SH-SY5Y (cell line): ENCODE data around the gene PDGFRA.

Experiments
- GATA2 ChIP-seq: IDR thresholded peaks from 2 replicates; pipeline ENCODE4 v1.6.1; 2011; ENCODE audit warnings: mild to moderate bottlenecking, low read depth, low read length
- GATA3 ChIP-seq: IDR thresholded peaks from 2 replicates; pipeline ENCODE4 v1.6.1; 2011; ENCODE audit warnings: low read depth, mild to moderate bottlenecking, low read length, moderate library complexity

DNA sequence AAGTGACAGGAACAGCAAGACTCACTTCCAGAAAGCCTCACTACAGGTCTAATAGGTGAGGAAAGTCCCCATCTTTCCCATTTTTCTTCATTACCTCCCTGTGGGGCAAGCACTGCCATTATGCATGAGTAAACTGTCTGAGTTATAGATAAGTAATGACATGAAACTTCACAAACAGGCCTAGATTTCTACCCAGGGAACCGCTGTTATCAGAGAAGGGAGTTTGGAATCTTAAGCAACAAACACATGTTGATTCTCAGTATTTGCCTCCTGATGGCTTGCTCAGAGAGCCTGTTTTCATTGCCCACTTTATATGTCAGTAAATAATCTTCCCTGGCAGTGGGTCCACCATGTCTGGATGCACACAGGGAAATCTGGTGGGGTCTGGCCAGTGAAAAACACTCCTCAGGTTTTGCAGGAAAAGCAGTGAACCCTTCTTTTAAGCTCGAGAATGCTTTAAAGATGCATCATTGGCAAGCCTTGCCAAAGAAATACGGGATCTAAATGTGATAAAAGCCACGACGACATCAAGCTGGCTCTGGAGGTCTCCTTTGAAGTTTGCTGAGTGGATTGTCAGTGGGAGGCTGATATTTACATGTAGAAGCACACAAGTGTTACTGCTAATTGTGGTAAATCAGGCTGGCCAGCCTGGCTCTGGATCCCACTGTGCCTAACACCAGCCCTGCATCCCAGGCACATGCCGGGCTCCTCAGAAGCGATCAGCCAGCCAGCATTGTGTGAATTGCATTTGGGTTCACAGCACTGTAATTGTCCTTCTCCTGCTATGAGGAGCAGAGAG lies 25.2 kb downstream of the PDGFRA start:
- TF ChIP-seq GATA3 (no peak), GATA2 (no peak)
